OCI-LY3 (cell line): ENCODE results near the gene GALNT1.

Experiments used
- H2AFZ ChIP-seq: fragments of 200-600, 300-600 bp; shearing (Covaris generic); 2 replicates; pipeline ENCODE4 v1.6.0; 2014; ENCODE audit warnings: antibody characterized with exemption, low read depth, low read length
- H3K27ac ChIP-seq: fragments of 200-600, 300-600 bp; sonication (generic); 2 replicates; pipeline ENCODE4 v1.5.1; 2014; ENCODE audit warnings: mild to moderate bottlenecking, low read length, moderate library complexity, mixed read lengths
- H3K27me3 ChIP-seq: fragments of 200-600, 300-600 bp; sonication (generic); 2 replicates; pipeline ENCODE4 v1.6.1; 2014; ENCODE audit warnings: low read depth, low read length, mixed read lengths
- H3K36me3 ChIP-seq: fragments of 200-600, 300-600 bp; sonication (generic); replicated peaks from 2 replicates; pipeline ENCODE3; 2014; ENCODE audit warnings: low read depth, low read length, mixed read lengths
- H3K4me1 ChIP-seq: fragments of 300-600, 200-600 bp; sonication (generic); 2 replicates; pipeline ENCODE4 v1.6.1; 2014; ENCODE audit warnings: low read length, mixed read lengths
- H3K4me2 ChIP-seq: fragments of 200-600, 300-600 bp; sonication (generic); 2 replicates; pipeline ENCODE4 v1.6.1; 2014; ENCODE audit warnings: low read length, mixed read lengths
- H3K4me3 ChIP-seq: fragments of 300-600, 200-600 bp; sonication (generic); 2 replicates; pipeline ENCODE4 v1.5.1; 2014; ENCODE audit warnings: antibody characterized with exemption, mild to moderate bottlenecking, low read length, moderate library complexity
- H3K79me2 ChIP-seq: fragments of 300-600, 200-600 bp; shearing (Covaris generic); 2 replicates; pipeline ENCODE4 v1.6.1; 2014; ENCODE audit warnings: mild to moderate bottlenecking, low read length, mixed read lengths
- H3K9ac ChIP-seq: fragments of 300-600, 200-600 bp; shearing (Covaris generic); 2 replicates; pipeline ENCODE4 v1.6.0; 2014; ENCODE audit warnings: mild to moderate bottlenecking, low read length, moderate library complexity
- H3K9me3 ChIP-seq: fragments of 200-600, 300-600 bp; shearing (Covaris generic); 2 replicates; pipeline ENCODE4 v1.6.1; 2014; ENCODE audit warnings: low read length, mixed read lengths; ENCODE audit not compliant: insufficient read depth
- H4K20me1 ChIP-seq: fragments of 200-600, 300-600 bp; sonication (generic); 2 replicates; pipeline ENCODE4 v1.6.1; 2016; ENCODE audit warnings: low read length, mixed read lengths; ENCODE audit not compliant: insufficient read depth
- CTCF ChIP-seq: fragments of 200-600, 300-600 bp; sonication (generic); IDR thresholded peaks from 2 replicates; pipeline ENCODE4 v1.5.1; 2014; ENCODE audit warnings: antibody characterized with exemption, low read length, low read depth
- EZH2phosphoT487 ChIP-seq: fragments of 200-600 bp; shearing (Covaris generic); IDR thresholded peaks from 2 replicates; pipeline ENCODE4 v1.6.1; 2018; ENCODE audit warnings: antibody characterized with exemption, mixed run types, low read depth

Gene GALNT1

GRCh38 chr18:35743916-35744315, 162.4 kb downstream of the GALNT1 start:
- no peak overlapping the region for H3K4me3 ChIP-seq
- H3K79me2 ChIP-seq = no peaks in the 10 kb centered on the region
- H3K4me1 ChIP-seq = no peaks in the 10 kb centered on the region
- peaks cover 7% of the 10 kb centered on the region for H3K9me3 ChIP-seq
- H3K9ac ChIP-seq = no peak overlapping the region
- TF ChIP-seq CTCF (no peak), EZH2phosphoT487 (no peak)
- no peak overlapping the region for H3K27ac ChIP-seq
- no peaks in the 10 kb centered on the region for H3K27me3 ChIP-seq
- H3K36me3 ChIP-seq = no peaks in the 10 kb centered on the region
- no peaks in the 10 kb centered on the region for H4K20me1 ChIP-seq
- no peak overlapping the region for H2AFZ ChIP-seq
- no peak overlapping the region for H3K4me2 ChIP-seq

- Histone ChIP-seq H3K9ac (no peak overlapping the region), H3K27ac (no peak overlapping the region), H3K4me3 (no peak overlapping the region), H4K20me1 (no peaks in the 10 kb centered on the region), H3K9me3 (peaks cover 7% of the 10 kb centered on the region), H3K4me1 (no peaks in the 10 kb centered on the region), H3K36me3 (no peaks in the 10 kb centered on the region), H2AFZ (no peak overlapping the region), H3K4me2 (no peak overlapping the region), H3K79me2 (no peaks in the 10 kb centered on the region), H3K27me3 (no peaks in the 10 kb centered on the region)
- TF ChIP-seq EZH2phosphoT487 (no peak), CTCF (no peak)
Observed at GRCh38 chr18:35745814-35746213, 164.3 kb downstream of the GALNT1 start.

GRCh38 chr18:35746826-35747339, 165.3 kb downstream of the GALNT1 start:
- no peaks in the 10 kb centered on the region for H4K20me1 ChIP-seq
- H3K4me1 ChIP-seq = no peaks in the 10 kb centered on the region
- H3K9me3 ChIP-seq = peaks cover 7% of the 10 kb centered on the region
- TF ChIP-seq CTCF (no peak), EZH2phosphoT487 (no peak)
- no peak overlapping the region for H3K27ac ChIP-seq
- H3K9ac ChIP-seq = no peak overlapping the region
- no peaks in the 10 kb centered on the region for H3K79me2 ChIP-seq
- H2AFZ ChIP-seq = no peak overlapping the region
- no peak overlapping the region for H3K4me2 ChIP-seq
- no peaks in the 10 kb centered on the region for H3K27me3 ChIP-seq
- no peak overlapping the region for H3K4me3 ChIP-seq
- H3K36me3 ChIP-seq = no peaks in the 10 kb centered on the region

GRCh38 chr18:35747894-35748472, 166.4 kb downstream of the GALNT1 start:
- Histone ChIP-seq H3K79me2 (no peaks in the 10 kb centered on the region), H3K4me3 (no peak overlapping the region), H3K36me3 (no peaks in the 10 kb centered on the region), H3K27ac (no peak overlapping the region), H3K27me3 (no peaks in the 10 kb centered on the region), H3K9me3 (peaks cover 7% of the 10 kb centered on the region), H3K4me1 (no peaks in the 10 kb centered on the region), H3K9ac (no peak overlapping the region), H4K20me1 (no peaks in the 10 kb centered on the region), H2AFZ (no peak overlapping the region), H3K4me2 (no peak overlapping the region)
- TF ChIP-seq CTCF = no peak
- no peak for TF ChIP-seq EZH2phosphoT487
